GM13976 (cell line): ENCODE results near the gene CMBL.

Source experiments
- DNase-seq: peaks from one replicate; pipeline ENCODE4 v3.0.0; 2012; ENCODE audit warnings: low spot score
- in situ Hi-C: fragments of 300-500 bp; cut with MboI; formaldehyde crosslinking; loops from one replicate; pipeline ENCODE4 v1.12.0; 2022; ENCODE audit warnings: low sequenced_read_pairs, mixed read lengths, inconsistent platforms; ENCODE audit not compliant: unreplicated experiment
- TF ChIP-seq, protein P1 (sequence below): IDR thresholded peaks from 2 replicates; pipeline ENCODE4 v1.5.1; 2012; ENCODE audit warnings: borderline replicate concordance, mild to moderate bottlenecking; ENCODE audit not compliant: insufficient read depth; ENCODE audit errors: extremely low read depth, missing control alignments, control extremely low read depth

Gene CMBL

DNA sequence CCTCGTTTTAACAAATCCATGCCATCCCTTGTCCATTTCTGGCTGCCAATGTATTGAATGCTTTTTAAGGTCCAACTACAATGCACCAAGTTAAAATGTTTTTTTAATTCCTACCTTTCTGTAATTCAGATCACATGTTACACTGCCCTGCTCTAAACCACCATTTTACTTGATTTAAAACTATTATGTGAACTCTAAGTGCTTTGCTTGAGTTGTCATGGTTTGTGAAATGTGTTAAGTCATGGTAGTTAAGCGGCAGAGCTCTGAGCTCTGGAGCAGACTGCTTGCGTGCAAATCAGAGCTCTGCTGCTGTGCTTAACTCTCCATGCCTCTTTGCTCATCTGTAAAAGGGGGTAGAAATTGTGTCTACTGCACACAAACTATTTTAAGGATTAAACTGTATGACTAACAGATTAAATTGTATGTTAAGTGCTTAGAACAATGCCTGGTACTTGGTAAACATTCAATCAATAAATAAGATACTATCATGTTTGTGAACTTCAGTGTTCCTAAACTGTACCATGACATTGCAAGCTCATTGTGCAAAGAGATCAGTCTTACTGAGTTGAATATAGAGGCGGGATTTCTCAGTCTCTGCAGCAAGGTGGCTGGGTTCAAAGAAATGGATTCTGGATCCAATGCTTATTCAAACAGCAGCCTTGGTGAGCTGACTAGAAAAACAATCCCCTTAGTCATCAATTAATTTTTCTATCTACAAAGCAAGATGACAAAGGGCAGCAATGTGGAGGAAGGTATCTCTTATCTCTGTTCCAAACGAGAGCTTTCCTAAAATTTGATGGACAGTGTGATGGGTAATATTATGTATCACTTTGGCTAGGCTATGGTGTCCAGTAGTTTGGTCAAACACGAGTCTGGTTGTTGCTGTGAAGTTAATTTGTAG is 16.1 kb upstream of the CMBL start:
- TF ChIP-seq, protein P1, sequence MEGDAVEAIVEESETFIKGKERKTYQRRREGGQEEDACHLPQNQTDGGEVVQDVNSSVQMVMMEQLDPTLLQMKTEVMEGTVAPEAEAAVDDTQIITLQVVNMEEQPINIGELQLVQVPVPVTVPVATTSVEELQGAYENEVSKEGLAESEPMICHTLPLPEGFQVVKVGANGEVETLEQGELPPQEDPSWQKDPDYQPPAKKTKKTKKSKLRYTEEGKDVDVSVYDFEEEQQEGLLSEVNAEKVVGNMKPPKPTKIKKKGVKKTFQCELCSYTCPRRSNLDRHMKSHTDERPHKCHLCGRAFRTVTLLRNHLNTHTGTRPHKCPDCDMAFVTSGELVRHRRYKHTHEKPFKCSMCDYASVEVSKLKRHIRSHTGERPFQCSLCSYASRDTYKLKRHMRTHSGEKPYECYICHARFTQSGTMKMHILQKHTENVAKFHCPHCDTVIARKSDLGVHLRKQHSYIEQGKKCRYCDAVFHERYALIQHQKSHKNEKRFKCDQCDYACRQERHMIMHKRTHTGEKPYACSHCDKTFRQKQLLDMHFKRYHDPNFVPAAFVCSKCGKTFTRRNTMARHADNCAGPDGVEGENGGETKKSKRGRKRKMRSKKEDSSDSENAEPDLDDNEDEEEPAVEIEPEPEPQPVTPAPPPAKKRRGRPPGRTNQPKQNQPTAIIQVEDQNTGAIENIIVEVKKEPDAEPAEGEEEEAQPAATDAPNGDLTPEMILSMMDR, result no peak
- in situ Hi-C loops, result no loop called here
- DNase-seq, result no peak

DNA sequence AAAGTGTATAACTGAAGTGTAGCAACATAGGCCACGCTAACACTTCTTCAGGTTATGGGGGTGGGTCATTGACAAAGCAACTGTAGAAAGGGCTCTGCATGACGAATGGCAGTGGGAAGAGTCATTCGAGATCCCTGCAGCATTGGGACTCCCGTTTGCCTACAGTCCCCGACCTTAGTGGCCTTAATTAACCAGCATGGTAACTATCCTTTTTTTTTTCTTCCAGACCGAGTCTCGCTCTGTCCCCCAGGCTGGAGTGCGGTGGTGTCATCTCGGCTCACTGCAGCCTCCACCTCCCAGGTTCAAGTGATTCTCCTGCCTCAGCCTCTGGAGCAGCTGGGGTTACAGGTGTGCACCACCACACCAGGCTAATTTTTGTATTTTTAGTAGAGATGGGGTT is 14.2 kb upstream of the CMBL start:
- DNase-seq, result no peak
- in situ Hi-C loops, result no loop called here
- TF ChIP-seq, protein P1, result no peak

DNA sequence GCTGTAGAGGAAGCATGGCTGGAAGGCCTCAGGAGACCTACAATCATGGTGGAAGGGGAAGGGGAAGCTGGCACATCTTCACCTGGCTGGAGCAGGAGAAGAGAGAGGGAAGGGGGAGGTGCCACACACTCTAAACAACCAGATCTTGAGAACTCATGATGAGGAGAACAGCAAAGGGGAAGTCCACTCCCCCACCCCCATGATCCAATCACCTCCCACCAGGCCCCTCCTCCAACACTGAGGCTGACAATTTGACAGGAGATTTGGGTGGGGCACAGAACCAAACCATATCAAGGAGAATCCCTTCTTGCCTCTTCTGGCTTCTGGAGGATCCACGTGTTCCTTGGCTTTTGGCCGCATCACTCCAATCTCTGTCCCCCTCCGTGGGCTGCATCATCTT is 13.1 kb upstream of the CMBL start:
- DNase-seq, result no peak
- in situ Hi-C loops, result no loop called here
- TF ChIP-seq, protein P1, result no peak

DNA sequence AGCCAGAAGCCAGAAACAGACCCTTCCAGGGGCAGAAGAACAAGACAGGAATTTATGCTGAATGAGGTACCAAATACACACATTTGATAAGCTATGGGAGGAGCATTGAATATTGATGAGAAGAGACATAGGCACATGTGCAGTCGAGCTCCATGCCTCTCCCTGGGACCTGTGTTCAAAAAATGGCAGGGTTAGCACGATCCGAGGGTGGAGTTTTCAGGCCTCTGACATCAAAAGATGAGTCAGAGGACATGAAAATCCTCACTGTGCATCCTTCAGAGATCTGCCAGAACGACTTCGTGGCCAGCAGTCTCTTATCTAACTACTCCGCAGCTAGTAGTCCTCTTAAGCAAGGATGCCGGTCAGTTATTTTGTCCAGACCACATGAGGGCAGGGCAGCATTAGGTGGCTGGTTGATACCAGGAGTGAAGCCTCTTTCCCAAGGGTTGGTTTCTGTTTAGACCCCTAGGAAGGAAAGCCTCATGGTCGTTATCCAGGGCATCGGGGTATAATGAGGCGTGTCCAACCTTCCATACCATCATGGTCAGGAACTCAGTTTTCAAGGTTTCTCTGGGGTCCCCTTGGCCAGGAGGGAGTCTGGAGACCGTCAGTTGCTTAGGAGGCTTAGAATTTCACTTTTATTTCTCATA is 11.6 kb upstream of the CMBL start:
- TF ChIP-seq, protein P1, result no peak
- in situ Hi-C loops, result no loop called here
- no peak for DNase-seq

DNA sequence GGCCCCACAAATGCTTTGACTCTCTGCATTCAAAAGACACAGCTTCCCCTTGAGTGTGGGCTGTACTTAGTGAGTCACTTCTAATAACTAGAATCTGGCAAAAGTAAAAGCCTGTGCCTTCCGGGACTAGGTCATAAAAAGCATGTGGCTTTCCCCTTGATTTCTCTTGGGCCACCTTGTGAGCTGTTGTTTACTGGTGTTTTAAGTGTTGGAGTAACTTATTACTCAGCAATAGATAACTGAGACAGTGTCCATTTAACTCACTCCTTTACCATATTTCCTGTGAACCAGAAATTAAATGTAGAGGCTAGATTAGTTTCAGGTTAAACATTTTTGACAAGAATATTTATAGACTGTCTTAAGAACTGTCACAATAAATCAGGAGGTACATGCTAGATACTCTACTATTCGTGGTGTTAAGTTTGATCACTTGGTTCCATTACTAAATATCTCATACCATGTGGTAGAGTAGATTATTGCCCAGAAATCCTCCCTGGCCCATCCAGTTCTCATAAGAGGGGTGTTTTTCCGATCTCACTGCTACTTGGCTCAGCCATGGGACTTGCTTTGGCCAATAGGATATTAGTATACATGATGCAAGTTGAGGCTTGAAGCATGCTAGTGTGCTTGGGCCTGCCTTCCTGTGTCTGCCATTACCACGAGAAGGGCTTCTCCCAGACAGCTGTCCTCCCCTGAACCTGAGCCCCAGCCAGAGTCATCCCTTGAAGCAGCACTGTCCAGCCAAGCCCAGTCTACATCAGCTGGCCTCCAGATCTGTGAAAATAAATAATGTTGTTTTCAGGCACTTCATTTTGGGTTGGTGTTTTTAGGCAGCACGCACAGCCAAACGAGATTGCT is 10.4 kb upstream of the CMBL start:
- TF ChIP-seq, protein P1, result no peak
- in situ Hi-C loops, result no loop called here

DNA sequence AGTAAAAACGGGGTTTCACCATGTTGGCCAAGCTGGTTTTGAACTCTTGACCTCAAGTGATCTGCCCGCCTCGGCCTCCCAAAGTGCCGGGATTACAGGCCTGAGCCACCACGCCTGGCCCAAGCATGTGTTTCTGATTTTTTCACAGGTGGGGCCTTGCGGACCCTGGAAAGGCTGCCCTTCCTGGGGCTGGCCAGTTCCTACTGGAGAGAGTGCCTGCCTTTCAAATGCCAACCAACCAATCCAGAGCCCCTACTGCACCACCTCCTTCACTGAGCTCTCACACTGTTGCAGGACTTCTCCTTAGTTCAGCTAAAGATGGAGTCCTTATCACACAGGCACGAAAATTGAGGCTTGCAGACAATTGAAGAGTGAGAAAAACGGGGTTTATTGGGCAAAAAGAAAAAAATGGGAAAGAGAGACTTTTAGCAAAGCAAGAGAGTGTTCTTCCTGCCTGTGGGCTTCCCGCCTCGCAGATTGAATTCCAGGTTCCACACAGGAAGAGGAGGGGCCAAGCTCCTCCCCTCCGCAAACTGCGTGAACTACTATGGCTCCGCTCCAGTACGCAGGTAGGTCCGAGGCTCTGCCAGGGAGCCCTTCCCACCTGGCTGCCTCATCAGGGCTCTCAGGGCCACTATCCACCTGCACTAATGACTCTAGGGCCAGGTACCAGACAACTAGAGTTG is 8.3 kb upstream of the CMBL start:
- in situ Hi-C loops, result no loop called here
- no peak for DNase-seq
- TF ChIP-seq, protein P1, result no peak

More for the DNA sequence above, 10.4 kb upstream of the CMBL start:
- no peak for DNase-seq
